ENCODE data around the gene GABRG3.

GRCh38 chr15:27487846-27488245 lies 516.9 kb downstream of the GABRG3 start:
- TF ChIP-seq CTCF (conservative IDR thresholded peaks at IDR 0.05; ENCODE audit: low read depth in 2 of 2) (no peak), REST (IDR thresholded peaks at IDR 0.05; ENCODE audit: unreplicated experiment) (no peak), EZH2 (IDR thresholded peaks at IDR 0.05; ENCODE audit: low read depth, unreplicated experiment) (no peak), JUNB (IDR thresholded peaks at IDR 0.05; ENCODE audit: unreplicated experiment) (no peak)

All from GM23338 (cell line).